ENCODE data around the gene SLC45A2. TPM values are rescaled to one million over a fixed set of nuclear protein-coding genes. Genes with fewer than 3 reads are reported as not detected.
"Not testable (repeated sequence)": the region's sequence is repeated elsewhere in the genome, so short reads cannot be mapped to it uniquely, and the experiment has no call there.

The SLC45A2 gene
- total RNA-seq, 1 experiment from 2014 or later = not detected

DNA sequence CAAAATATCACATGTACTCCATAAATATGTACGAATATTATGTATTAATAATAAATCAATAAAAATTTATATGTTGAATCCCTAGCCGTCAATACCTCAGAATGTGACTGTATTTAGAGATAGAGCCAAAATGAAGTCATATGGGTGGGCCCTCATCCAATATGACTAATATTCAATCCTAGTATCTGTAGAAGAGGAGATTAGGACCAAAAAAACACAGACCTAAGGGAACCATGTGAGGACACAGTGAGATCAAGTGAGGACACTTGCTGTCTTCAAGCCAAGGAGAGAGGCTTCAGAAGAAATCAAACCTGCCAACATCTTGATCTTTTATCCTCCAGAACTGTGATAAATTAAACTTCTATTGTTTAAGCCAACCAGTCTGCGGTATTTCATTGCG, 27.0 kb upstream of the SLC45A2 start (continued):
- TF ChIP-seq GRHL2 (CRISPR knock-in tag; IDR thresholded peaks at IDR 0.05; ENCODE audit: insufficient replicate concordance, severe bottlenecking) (no peak), TP53 (CRISPR knock-in tag; IDR thresholded peaks at IDR 0.05) (no peak)

DNA sequence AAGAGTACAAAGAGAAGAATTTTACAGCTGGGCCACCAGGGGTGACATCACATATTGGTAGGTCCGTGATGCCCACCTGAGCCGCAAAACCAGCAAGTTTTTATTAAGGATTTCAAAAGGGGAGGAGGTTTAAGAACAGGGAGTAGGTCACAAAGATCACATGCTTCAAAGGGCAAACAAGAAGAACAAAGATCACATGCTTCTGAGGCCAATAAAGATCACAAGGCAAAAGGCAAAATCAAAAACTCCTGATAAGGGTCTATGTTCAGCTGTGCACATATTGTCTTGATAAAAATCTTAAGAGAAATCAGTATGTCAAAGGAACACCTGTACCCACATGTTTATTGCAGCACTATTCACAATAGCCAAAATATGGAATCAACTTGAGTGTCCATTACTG, 25.7 kb upstream of the SLC45A2 start:
- ATAC-seq; H3K27me3 Mint-ChIP-seq (ENCODE audit: low read depth); CTCF ChIA-PET; H3K27ac Mint-ChIP-seq; H3K36me3 Mint-ChIP-seq; POLR2A ChIA-PET; DNase-seq (ENCODE audit: low spot score); H3K9me3 Mint-ChIP-seq; H3K4me3 Mint-ChIP-seq: not testable (repeated sequence)
- H3K4me1 Mint-ChIP-seq = peaks cover 18% of the 10 kb centered on the region

DNA sequence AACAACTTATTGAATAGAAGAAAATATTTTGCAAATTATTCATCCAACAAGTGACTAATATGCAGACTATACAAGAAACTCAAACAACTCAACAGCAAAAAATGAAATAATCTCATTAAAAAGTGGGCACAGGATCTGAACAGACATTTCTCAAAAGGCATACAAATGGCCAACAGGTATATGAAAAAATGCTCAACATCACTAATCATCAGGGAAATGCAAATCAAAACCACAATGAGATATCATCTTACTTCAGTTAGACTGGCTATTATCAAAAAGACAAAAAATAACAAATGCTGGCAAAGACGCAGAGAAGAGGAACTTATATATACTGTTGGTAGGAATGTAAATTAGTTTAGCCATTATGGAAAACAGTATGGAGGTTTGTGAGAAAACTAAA, 25.1 kb upstream of the SLC45A2 start:
- Mint-ChIP-seq H3K27me3 (ENCODE audit: low read depth) (no peaks in the 10 kb centered on the region), H3K4me1 (peaks cover 18% of the 10 kb centered on the region), H3K36me3 (peaks cover 9% of the 10 kb centered on the region; the same call in 1 of the 2 replicates), H3K9me3 (peaks cover 9% of the 10 kb centered on the region), H3K27ac (no peak overlapping the region), H3K4me3 (no peak overlapping the region)
- TF ChIP-seq, protein P1, sequence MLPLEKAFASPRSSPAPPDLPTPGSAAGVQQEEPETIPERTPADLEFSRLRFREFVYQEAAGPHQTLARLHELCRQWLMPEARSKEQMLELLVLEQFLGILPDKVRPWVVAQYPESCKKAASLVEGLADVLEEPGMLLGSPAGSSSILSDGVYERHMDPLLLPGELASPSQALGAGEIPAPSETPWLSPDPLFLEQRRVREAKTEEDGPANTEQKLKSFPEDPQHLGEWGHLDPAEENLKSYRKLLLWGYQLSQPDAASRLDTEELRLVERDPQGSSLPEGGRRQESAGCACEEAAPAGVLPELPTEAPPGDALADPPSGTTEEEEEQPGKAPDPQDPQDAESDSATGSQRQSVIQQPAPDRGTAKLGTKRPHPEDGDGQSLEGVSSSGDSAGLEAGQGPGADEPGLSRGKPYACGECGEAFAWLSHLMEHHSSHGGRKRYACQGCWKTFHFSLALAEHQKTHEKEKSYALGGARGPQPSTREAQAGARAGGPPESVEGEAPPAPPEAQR (CRISPR knock-in tag; IDR thresholded peaks at IDR 0.05) = no peak
- TF ChIP-seq, protein P2, sequence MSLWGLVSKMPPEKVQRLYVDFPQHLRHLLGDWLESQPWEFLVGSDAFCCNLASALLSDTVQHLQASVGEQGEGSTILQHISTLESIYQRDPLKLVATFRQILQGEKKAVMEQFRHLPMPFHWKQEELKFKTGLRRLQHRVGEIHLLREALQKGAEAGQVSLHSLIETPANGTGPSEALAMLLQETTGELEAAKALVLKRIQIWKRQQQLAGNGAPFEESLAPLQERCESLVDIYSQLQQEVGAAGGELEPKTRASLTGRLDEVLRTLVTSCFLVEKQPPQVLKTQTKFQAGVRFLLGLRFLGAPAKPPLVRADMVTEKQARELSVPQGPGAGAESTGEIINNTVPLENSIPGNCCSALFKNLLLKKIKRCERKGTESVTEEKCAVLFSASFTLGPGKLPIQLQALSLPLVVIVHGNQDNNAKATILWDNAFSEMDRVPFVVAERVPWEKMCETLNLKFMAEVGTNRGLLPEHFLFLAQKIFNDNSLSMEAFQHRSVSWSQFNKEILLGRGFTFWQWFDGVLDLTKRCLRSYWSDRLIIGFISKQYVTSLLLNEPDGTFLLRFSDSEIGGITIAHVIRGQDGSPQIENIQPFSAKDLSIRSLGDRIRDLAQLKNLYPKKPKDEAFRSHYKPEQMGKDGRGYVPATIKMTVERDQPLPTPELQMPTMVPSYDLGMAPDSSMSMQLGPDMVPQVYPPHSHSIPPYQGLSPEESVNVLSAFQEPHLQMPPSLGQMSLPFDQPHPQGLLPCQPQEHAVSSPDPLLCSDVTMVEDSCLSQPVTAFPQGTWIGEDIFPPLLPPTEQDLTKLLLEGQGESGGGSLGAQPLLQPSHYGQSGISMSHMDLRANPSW (CRISPR knock-in tag; conservative IDR thresholded peaks at IDR 0.05; ENCODE audit: low read depth) = no peak
- no peak for TF ChIP-seq NR2C2 (CRISPR knock-in tag; IDR thresholded peaks at IDR 0.05)
- TF ChIP-seq, protein P3, sequence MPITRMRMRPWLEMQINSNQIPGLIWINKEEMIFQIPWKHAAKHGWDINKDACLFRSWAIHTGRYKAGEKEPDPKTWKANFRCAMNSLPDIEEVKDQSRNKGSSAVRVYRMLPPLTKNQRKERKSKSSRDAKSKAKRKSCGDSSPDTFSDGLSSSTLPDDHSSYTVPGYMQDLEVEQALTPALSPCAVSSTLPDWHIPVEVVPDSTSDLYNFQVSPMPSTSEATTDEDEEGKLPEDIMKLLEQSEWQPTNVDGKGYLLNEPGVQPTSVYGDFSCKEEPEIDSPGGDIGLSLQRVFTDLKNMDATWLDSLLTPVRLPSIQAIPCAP (CRISPR knock-in tag; IDR thresholded peaks at IDR 0.05) = no peak
- TF ChIP-seq, protein P4, sequence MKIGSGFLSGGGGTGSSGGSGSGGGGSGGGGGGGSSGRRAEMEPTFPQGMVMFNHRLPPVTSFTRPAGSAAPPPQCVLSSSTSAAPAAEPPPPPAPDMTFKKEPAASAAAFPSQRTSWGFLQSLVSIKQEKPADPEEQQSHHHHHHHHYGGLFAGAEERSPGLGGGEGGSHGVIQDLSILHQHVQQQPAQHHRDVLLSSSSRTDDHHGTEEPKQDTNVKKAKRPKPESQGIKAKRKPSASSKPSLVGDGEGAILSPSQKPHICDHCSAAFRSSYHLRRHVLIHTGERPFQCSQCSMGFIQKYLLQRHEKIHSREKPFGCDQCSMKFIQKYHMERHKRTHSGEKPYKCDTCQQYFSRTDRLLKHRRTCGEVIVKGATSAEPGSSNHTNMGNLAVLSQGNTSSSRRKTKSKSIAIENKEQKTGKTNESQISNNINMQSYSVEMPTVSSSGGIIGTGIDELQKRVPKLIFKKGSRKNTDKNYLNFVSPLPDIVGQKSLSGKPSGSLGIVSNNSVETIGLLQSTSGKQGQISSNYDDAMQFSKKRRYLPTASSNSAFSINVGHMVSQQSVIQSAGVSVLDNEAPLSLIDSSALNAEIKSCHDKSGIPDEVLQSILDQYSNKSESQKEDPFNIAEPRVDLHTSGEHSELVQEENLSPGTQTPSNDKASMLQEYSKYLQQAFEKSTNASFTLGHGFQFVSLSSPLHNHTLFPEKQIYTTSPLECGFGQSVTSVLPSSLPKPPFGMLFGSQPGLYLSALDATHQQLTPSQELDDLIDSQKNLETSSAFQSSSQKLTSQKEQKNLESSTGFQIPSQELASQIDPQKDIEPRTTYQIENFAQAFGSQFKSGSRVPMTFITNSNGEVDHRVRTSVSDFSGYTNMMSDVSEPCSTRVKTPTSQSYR (CRISPR knock-in tag; IDR thresholded peaks at IDR 0.05) = no peak
- no peak for TF ChIP-seq ZNF138 (CRISPR knock-in tag; conservative IDR thresholded peaks at IDR 0.05)
- TF ChIP-seq, protein P5, sequence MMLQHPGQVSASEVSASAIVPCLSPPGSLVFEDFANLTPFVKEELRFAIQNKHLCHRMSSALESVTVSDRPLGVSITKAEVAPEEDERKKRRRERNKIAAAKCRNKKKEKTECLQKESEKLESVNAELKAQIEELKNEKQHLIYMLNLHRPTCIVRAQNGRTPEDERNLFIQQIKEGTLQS (CRISPR knock-in tag; conservative IDR thresholded peaks at IDR 0.05) = no peak
- TF ChIP-seq ZNF263 (CRISPR knock-in tag; IDR thresholded peaks at IDR 0.05; ENCODE audit: low read depth) = no peak
- no peak for TF ChIP-seq ATF1 (CRISPR knock-in tag; IDR thresholded peaks at IDR 0.05)
- TF ChIP-seq JUN (CRISPR knock-in tag; IDR thresholded peaks at IDR 0.05) = no peak
- TF ChIP-seq ZNF219 (CRISPR knock-in tag; IDR thresholded peaks at IDR 0.05; ENCODE audit: borderline replicate concordance) = no peak
- TF ChIP-seq TP53 (CRISPR knock-in tag; IDR thresholded peaks at IDR 0.05) = no peak
- TF ChIP-seq NR3C1 (CRISPR knock-in tag; conservative IDR thresholded peaks at IDR 0.05; ENCODE audit: low read depth) = no peak
- no peak for ATAC-seq
- DNase-seq (ENCODE audit: low spot score) = no peak
- CTCF ChIA-PET = no interaction called here
- POLR2A ChIA-PET = no interaction called here

Data from WTC11 (cell line).